GM19043 (cell line): ENCODE results near the gene EGLN2.
"Not testable (repeated sequence)": the region's sequence is repeated elsewhere in the genome, so short reads cannot be mapped to it uniquely, and the experiment has no call there.

Experiments
- ATAC-seq: cut with Tn5 transposase; IDR thresholded peaks from one replicate; pipeline ENCODE4 v1.9.1; 2021; ENCODE audit warnings: low read depth; ENCODE audit not compliant: unreplicated experiment

The EGLN2 gene

GRCh38 chr19:40776364-40776763 is 22.6 kb upstream of the EGLN2 start:
- ATAC-seq = no peak

DNA sequence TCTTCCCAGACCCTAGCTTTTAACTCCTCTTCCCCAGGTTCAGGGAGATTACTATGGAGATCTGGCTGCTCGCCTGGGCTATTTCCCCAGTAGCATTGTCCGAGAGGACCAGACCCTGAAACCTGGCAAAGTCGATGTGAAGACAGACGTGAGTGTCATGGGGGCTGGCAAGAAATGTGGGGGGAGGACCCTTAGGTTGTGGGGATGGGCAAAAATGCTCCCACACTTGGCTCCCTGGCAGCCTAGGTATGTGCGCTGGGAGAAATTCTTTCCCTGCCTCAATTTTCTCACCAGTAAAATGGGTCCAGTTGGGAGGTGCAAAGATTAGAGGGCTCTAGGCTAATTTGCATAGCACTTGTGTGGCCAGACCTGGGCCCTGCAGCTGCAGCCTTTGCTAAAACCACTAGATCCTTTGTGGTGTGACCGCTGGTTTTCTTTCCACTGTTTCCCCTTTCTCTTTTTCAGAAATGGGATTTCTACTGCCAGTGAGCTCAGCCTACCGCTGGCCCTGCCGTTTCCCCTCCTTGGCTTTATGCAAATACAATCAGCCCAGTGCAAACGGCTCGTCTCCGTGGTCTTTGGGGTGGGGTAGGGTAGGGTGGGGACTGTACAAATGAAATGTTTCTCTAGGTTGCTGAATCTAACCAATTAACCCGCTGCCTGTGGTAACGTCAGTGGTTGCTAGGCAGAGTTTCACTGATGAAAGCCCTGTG is 21.9 kb upstream of the EGLN2 start:
- ATAC-seq = peak; percentile 55

- ATAC-seq = no peak
Measured at GRCh38 chr19:40777645-40777936, 21.4 kb upstream of the EGLN2 start.

GRCh38 chr19:40777937-40778705 is 20.9 kb upstream of the EGLN2 start, which contains the start of gene RAB4B:
Gene RAB4B, plus strand, starts transcription at chr19:40778247. Its CDS starts 129 bp downstream, at chr19:40778376.
- ATAC-seq = peak; percentile 47

GRCh38 chr19:40778706-40779284 is 20.2 kb upstream of the EGLN2 start:
- ATAC-seq = no peak

DNA sequence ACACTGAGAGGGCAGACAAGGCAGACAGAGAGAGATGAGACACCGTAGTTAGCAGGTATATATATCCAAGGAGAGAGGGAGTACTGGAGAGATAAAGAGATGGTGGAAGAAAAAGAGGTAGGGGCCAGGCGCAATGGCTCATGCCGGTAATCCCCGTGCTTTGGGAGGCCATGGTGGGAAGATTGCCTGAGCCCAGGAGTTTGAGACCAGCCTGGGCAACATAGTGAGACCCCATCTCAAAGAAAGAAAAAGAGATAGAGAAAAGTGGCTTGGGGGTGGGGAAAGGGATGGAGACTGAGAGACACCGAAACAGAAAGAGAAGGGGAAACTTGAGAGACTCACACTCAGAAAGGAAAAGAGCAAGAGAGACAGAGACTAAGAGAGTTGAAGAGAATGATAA is 18.4 kb upstream of the EGLN2 start:
- no peak for ATAC-seq

DNA sequence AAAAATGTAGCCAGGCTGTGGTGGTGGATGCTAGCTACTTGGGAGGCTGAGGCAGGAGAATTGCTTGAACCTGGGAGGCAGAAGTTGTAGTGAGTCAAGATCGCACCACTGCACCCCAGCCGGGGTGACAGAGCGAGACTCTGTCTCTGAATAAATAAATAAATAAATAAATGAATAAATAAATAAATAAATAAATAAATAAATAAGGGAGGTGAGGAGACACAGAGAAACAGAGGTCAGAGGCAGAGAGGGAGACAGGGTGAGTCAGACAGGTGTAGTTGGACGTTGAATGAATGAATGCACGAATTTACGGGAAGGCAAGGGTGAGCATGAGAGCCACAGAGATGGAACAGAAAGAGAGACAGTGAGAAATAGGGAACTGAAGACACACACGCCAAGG is 17.9 kb upstream of the EGLN2 start:
- ATAC-seq = no peak

- no peak for ATAC-seq
Measured at GRCh38 chr19:40783711-40784110, 15.3 kb upstream of the EGLN2 start.

- not testable (repeated sequence) for ATAC-seq
Measured at GRCh38 chr19:40784146-40784545, 14.8 kb upstream of the EGLN2 start.

DNA sequence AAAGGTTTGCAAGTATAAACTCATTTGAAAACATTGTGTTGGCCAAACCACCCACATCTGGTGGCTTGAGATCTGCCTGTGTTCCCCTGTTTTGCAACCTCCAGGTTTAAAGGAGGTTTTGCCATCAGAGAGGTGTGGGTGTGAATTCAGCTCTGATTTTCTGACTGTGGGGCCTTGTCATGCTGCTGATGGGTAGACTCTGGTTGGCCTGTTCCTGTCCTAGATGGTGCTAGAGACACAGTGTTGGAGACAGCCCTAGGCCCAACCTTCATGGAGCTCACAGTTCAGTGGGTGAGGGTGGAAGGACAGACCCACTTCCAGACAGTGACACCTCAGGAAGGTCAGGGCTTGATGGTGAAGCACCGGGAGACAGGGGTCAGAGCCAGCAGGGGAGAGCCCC is 13.5 kb upstream of the EGLN2 start:
- no peak for ATAC-seq

- no peak for ATAC-seq
Measured at GRCh38 chr19:40786060-40787037, 12.6 kb upstream of the EGLN2 start.

DNA sequence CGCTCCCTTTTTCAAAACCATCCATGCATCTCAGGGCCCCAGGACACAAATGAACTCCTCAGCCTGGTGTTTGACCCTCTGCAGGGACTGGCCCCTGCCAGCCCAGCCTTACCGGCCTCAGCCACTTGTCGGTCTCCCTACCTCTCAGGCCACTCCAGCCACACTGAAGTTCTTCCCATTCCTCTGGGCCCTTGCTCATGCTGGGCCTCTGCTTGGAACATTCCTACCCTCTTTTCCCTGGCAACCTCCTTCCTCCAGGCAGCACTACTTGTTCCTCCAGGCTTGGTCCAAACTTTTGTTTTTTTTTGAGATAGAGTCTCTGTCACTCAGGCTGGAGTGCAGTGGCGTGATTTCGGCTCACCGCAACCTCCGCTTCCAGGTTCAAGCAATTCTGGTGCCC is 7.6 kb upstream of the EGLN2 start:
- no peak for ATAC-seq

GRCh38 chr19:40791996-40792395 is 7.0 kb upstream of the EGLN2 start:
- ATAC-seq = no peak

- ATAC-seq = no peak
Measured at GRCh38 chr19:40797166-40797962, 1.6 kb upstream of the EGLN2 start.

DNA sequence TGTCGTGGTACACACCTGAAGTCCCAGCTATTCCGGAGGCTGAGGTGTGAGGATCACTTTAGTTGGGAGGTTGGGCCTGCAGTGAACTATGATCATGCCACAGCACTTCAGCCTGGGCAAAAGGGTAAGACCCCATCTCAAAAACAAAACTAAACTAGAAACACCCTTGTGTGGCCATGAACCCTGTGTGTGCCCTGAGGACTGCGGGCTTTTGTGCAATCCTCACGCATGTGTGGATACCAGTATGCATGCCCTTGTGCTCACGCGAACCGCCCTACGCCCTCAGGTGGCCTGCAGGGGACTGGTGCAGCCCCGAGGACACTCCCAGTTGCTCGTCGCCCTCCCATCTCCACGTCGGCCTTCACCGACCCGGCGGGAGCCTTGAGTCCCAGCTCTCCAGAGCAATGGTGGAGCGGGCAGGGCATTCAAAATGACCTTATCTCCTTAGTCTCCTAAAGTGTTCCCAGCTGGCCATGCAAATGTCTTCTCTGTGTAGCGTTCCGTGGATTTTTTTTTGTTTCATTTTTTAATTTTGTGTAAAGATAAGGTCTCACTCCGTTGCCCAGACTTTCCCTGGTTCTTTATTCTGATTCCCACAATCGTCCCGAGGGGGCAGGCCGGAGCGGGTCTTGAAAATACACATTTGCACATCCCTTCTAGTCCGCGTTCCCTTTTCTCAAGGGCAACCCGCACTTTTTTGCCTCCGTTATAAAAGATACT is 868 bp upstream of the EGLN2 start:
- no peak for ATAC-seq

DNA sequence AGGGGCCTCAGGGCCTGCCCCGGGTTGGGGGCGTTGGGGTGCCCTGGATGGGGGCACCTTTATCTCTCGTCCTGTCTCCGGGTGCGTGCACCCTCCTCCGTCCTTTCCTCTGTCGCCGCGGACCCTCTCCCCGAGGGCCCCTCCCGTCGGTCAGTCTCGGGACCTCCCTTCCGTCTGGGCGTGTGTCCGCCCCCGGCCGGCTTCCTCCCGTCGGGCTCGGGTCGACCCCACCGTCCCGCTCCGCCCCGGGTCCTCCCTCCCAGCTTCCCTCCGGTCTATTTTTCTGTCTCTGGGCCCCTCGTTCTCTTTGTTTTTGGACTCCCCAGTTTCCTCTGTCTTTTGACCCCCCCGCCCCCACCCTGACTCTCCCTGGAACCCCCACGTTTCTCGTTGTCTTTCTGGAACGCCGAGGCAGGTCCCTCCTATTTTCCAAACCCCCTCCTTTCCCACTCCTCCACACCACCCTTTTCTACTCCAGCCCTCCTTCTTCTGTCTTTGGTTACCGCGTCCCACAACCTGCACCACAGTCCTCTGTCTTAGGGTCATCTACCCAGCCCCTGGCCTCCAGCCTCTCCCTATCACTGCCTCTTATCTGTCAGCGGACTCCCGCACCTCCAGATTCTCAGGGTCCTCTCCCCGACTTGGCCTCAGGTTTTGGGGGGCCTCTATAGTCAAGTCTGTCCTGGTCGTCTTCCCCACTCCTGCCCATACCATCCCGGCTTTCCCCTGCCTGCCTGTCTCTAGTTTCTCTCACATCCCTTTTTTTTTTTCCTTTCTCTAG is 757 bp downstream of the EGLN2 start:
- no peak for ATAC-seq

GRCh38 chr19:40800339-40800996 is 1.5 kb downstream of the EGLN2 start:
- ATAC-seq = no peak

DNA sequence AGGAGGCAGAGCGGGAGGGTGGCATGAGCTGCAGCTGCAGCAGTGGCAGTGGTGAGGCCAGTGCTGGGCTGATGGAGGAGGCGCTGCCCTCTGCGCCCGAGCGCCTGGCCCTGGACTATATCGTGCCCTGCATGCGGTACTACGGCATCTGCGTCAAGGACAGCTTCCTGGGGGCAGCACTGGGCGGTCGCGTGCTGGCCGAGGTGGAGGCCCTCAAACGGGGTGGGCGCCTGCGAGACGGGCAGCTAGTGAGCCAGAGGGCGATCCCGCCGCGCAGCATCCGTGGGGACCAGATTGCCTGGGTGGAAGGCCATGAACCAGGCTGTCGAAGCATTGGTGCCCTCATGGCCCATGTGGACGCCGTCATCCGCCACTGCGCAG is 2.0 kb downstream of the EGLN2 start:
- ATAC-seq = no peak
